H1 (cell line): ENCODE data around the gene FGF12. TPM values are rescaled to one million over a fixed set of nuclear protein-coding genes. Genes with fewer than 3 reads are reported as not detected.
A peak's percentile ranks its signal among the peaks of the same experiment; 100 is the strongest.

Experiments used
- CTCF ChIA-PET: fragments of 300-600 bp; sonication (Branson Sonifier 250); formaldehyde crosslinking; loops from one replicate; lab custom pipeline; 2021; ENCODE audit not compliant: partially characterized antibody; lab: Charles Lee
- POLR2A ChIA-PET: fragments of 300-600 bp; sonication (Branson Sonifier 250); formaldehyde crosslinking; loops from one replicate; lab custom pipeline; 2021; ENCODE audit warnings: inconsistent platforms; ENCODE audit not compliant: partially characterized antibody; lab: Charles Lee
- DNase-seq, 2 experiments: peaks; one replicate each; pipeline versions ENCODE4 v3.0.0 to v3.0.0-alpha.2; 2010 to 2022; ENCODE audit warnings: low spot score in 2 of 2, low read depth in 1 of 2, mixed read lengths in 1 of 2
- FAIRE-seq: peaks from 2 replicates; lab custom pipeline; 2011; peaks lifted over from hg19 to GRCh38; lab: Jason Lieb, UNC
- H2AFZ ChIP-seq: 2 replicates; pipeline ENCODE4 v1.8.1; 2012; ENCODE audit warnings: low read length, inconsistent platforms
- H2AK5ac ChIP-seq: 2 replicates; pipeline ENCODE4 v1.6.1; 2013; ENCODE audit warnings: low read depth, low read length
- H2BK120ac ChIP-seq: replicated peaks from 2 replicates; pipeline ENCODE3; 2013; ENCODE audit warnings: low read depth, low read length, inconsistent platforms
- H2BK12ac ChIP-seq: 2 replicates; pipeline ENCODE4 v1.6.1; 2013; ENCODE audit warnings: low read depth, low read length
- H2BK15ac ChIP-seq: 2 replicates; pipeline ENCODE4 v1.6.1; 2013; ENCODE audit warnings: low read length
- H2BK20ac ChIP-seq: 2 replicates; pipeline ENCODE4 v1.6.1; 2013; ENCODE audit warnings: low read length
- H2BK5ac ChIP-seq: 2 replicates; pipeline ENCODE4 v1.6.1; 2013; ENCODE audit warnings: low read depth, low read length
- H3K14ac ChIP-seq: 2 replicates; pipeline ENCODE4 v1.6.1; 2013; ENCODE audit warnings: inconsistent platforms; ENCODE audit not compliant: insufficient read length
- H3K18ac ChIP-seq: 2 replicates; pipeline ENCODE4 v1.6.1; 2013; ENCODE audit warnings: low read length; ENCODE audit errors: extremely low read depth
- H3K23ac ChIP-seq: 2 replicates; pipeline ENCODE4 v1.6.1; 2013; ENCODE audit warnings: inconsistent platforms; ENCODE audit not compliant: insufficient read length
- H3K23me2 ChIP-seq: 2 replicates; pipeline ENCODE4 v1.6.1; 2013; ENCODE audit warnings: low read depth, low read length
- H3K27ac ChIP-seq: 2 replicates; pipeline ENCODE4 v1.6.1; 2011; ENCODE audit warnings: low read depth, low read length, inconsistent platforms
- H3K27me3 ChIP-seq, 4 experiments: replicated peaks in 1 of 4; 1 replicate in 1 of 4; 2 replicates in 3 of 4; pipeline versions ENCODE4 v1.6.1 to v1.8.1; 2011 to 2013; ENCODE audit warnings: low read length in 3 of 4, mild to moderate bottlenecking in 3 of 4, inconsistent platforms in 2 of 4, mixed read lengths in 2 of 4, moderate library complexity in 1 of 4; ENCODE audit not compliant: control insufficient read depth in 3 of 4, insufficient read depth in 3 of 4; ENCODE audit errors: extremely low read depth in 1 of 4
- H3K36me3 ChIP-seq, 4 experiments: 2 replicates each; pipeline versions ENCODE4 v1.6.1 to v1.8.1; 2011 to 2013; ENCODE audit warnings: mild to moderate bottlenecking in 4 of 4, low read length in 3 of 4, moderate library complexity in 2 of 4, control low read depth in 1 of 4, inconsistent platforms in 1 of 4; ENCODE audit not compliant: insufficient read depth in 4 of 4, control insufficient read depth in 2 of 4
- H3K4ac ChIP-seq: replicated peaks from 2 replicates; pipeline ENCODE3; 2013; ENCODE audit warnings: low read length, low read depth, mixed read lengths, inconsistent platforms; ENCODE audit not compliant: insufficient read length
- H3K4me1 ChIP-seq, 4 experiments: replicated peaks in 1 of 4; 1 replicate in 1 of 4; 2 replicates in 3 of 4; pipeline versions ENCODE4 v1.6.1 to v1.8.1; 2011 to 2013; ENCODE audit warnings: low read length in 3 of 4, inconsistent platforms in 2 of 4, mixed read lengths in 1 of 4; ENCODE audit not compliant: insufficient read depth in 4 of 4, control insufficient read depth in 3 of 4
- H3K4me2 ChIP-seq, 2 experiments: 2 replicates each; pipeline versions ENCODE4 v1.6.1 to v1.8.1; 2011 to 2013; ENCODE audit warnings: low read depth in 2 of 2, low read length in 2 of 2, control low read depth in 1 of 2, inconsistent platforms in 1 of 2, mild to moderate bottlenecking in 1 of 2; ENCODE audit not compliant: insufficient read depth in 1 of 2
- H3K4me3 ChIP-seq, 4 experiments: fragments of 200-600, 300-600 bp in 1 of 4; sonication (generic), shearing (Covaris generic), sonication (Bioruptor Twin) in 1 of 4; 2 replicates each; pipeline versions ENCODE4 v1.5.1 to v1.8.1; 2011 to 2016; ENCODE audit warnings: low read length in 4 of 4, low read depth in 3 of 4, control low read depth in 2 of 4, inconsistent platforms in 2 of 4, mild to moderate bottlenecking in 2 of 4, mixed read lengths in 1 of 4, moderate library complexity in 1 of 4; ENCODE audit not compliant: insufficient read depth in 2 of 4; ENCODE audit errors: extremely low read depth in 1 of 4
- H3K56ac ChIP-seq: replicated peaks from 2 replicates; pipeline ENCODE3; 2013; ENCODE audit warnings: low read depth, mild to moderate bottlenecking, mixed read lengths, low read length, inconsistent platforms; ENCODE audit not compliant: insufficient read length
- H3K79me1 ChIP-seq: 2 replicates; pipeline ENCODE4 v1.6.1; 2013; ENCODE audit warnings: low read depth, low read length, control low read depth
- H3K79me2 ChIP-seq, 2 experiments: 2 replicates each; pipeline versions ENCODE4 v1.6.1 to v1.8.1; 2012 to 2013; ENCODE audit warnings: low read length in 2 of 2, mild to moderate bottlenecking in 2 of 2, inconsistent platforms in 1 of 2; ENCODE audit not compliant: insufficient read depth in 2 of 2, control insufficient read depth in 1 of 2
- H3K9ac ChIP-seq, 4 experiments: replicated peaks in 1 of 4; 1 replicate in 1 of 4; 2 replicates in 3 of 4; pipeline versions ENCODE4 v1.6.1 to v1.8.1; 2011 to 2013; ENCODE audit warnings: low read depth in 3 of 4, low read length in 3 of 4, control low read depth in 2 of 4, mild to moderate bottlenecking in 2 of 4, moderate library complexity in 2 of 4, inconsistent platforms in 1 of 4; ENCODE audit errors: extremely low read depth in 1 of 4
- H3K9me3 ChIP-seq, 2 experiments: 2 replicates each; pipeline versions ENCODE4 v1.6.1 to v1.8.1; 2012 to 2013; ENCODE audit warnings: mild to moderate bottlenecking in 2 of 2, moderate library complexity in 2 of 2, control low read depth in 1 of 2, inconsistent platforms in 1 of 2, low read depth in 1 of 2, low read length in 1 of 2, mixed read lengths in 1 of 2; ENCODE audit not compliant: insufficient read depth in 2 of 2
- H4K20me1 ChIP-seq, 2 experiments: replicated peaks in 1 of 2; 2 replicates each; pipeline versions ENCODE3 to v1.8.1; 2011 to 2013; ENCODE audit warnings: inconsistent platforms in 2 of 2, low read length in 2 of 2, mild to moderate bottlenecking in 1 of 2; ENCODE audit not compliant: insufficient read depth in 2 of 2, control insufficient read depth in 1 of 2
- H4K5ac ChIP-seq: 2 replicates; pipeline ENCODE4 v1.6.1; 2013; ENCODE audit warnings: low read length, low read depth, mixed read lengths, inconsistent platforms; ENCODE audit not compliant: insufficient read length
- H4K8ac ChIP-seq: 2 replicates; pipeline ENCODE4 v1.8.0; 2013; ENCODE audit warnings: mild to moderate bottlenecking, moderate library complexity, low read length, inconsistent platforms; ENCODE audit not compliant: insufficient read depth; ENCODE audit errors: extremely low read depth
- H4K91ac ChIP-seq: replicated peaks from 2 replicates; pipeline ENCODE3; 2013; ENCODE audit warnings: low read length, mixed read lengths, inconsistent platforms; ENCODE audit not compliant: insufficient read length
- ASH2L ChIP-seq: fragments of 200-600, 300-600 bp; sonication (generic); IDR thresholded peaks from one replicate; pipeline ENCODE4 v1.7.1; 2017; ENCODE audit warnings: low read length
- BACH1 ChIP-seq: IDR thresholded peaks from 2 replicates; pipeline ENCODE4 v1.6.1; 2012; ENCODE audit warnings: low read length, improper control_type of control experiment
- CTBP2 ChIP-seq: IDR thresholded peaks from 2 replicates; pipeline ENCODE4 v1.7.0; 2011; ENCODE audit warnings: borderline replicate concordance, mild to moderate bottlenecking, moderate library complexity, mixed read lengths, low read length; ENCODE audit not compliant: insufficient read depth, insufficient read length
- EP300 ChIP-seq, 2 experiments: IDR thresholded peaks; 1 replicate in 1 of 2; 2 replicates in 1 of 2; pipeline ENCODE4 v1.6.1; 2011 to 2012; ENCODE audit warnings: low read depth in 2 of 2, low read length in 2 of 2, mild to moderate bottlenecking in 2 of 2, borderline replicate concordance in 1 of 2, inconsistent platforms in 1 of 2, moderate library complexity in 1 of 2
- JUN ChIP-seq: IDR thresholded peaks from 2 replicates; pipeline ENCODE4 v1.6.1; 2011; ENCODE audit warnings: low read depth, mild to moderate bottlenecking, improper control_type of control experiment, low read length
- MAFK ChIP-seq: IDR thresholded peaks from 2 replicates; pipeline ENCODE4 v1.6.1; 2012; ENCODE audit warnings: low read depth, mild to moderate bottlenecking, improper control_type of control experiment, low read length
- NANOG ChIP-seq: IDR thresholded peaks from 2 replicates; pipeline ENCODE4 v1.6.1; 2011; ENCODE audit warnings: low read length, low read depth, mild to moderate bottlenecking, inconsistent platforms; ENCODE audit not compliant: insufficient read depth, poor library complexity, severe bottlenecking
- NRF1 ChIP-seq: IDR thresholded peaks from 2 replicates; pipeline ENCODE4 v1.6.1; 2011; ENCODE audit warnings: mild to moderate bottlenecking, low read depth, low read length, improper control_type of control experiment
- RBBP5 ChIP-seq: IDR thresholded peaks from 2 replicates; pipeline ENCODE4 v1.7.1; 2012; ENCODE audit warnings: low read depth, mild to moderate bottlenecking, inconsistent platforms, low read length, moderate library complexity, borderline replicate concordance
- SAP30 ChIP-seq: fragments of 300-600 bp; sonication (generic); IDR thresholded peaks from 2 replicates; pipeline ENCODE4 v1.7.1; 2012; ENCODE audit warnings: low read length, moderate library complexity, mild to moderate bottlenecking, inconsistent platforms; ENCODE audit not compliant: insufficient read depth, insufficient replicate concordance
- SIX5 ChIP-seq: IDR thresholded peaks from 2 replicates; pipeline ENCODE4 v1.6.1; 2011; ENCODE audit warnings: mild to moderate bottlenecking, low read depth, low read length
- SRF ChIP-seq: IDR thresholded peaks from 2 replicates; pipeline ENCODE4 v1.6.1; 2011; ENCODE audit warnings: mild to moderate bottlenecking, low read depth, low read length, moderate library complexity
- TBP ChIP-seq: IDR thresholded peaks from 2 replicates; pipeline ENCODE4 v1.6.1; 2011; ENCODE audit warnings: low read depth, low read length, improper control_type of control experiment
- TCF12 ChIP-seq: IDR thresholded peaks from 2 replicates; pipeline ENCODE4 v1.6.1; 2011; ENCODE audit warnings: low read depth, mild to moderate bottlenecking, low read length
- WGBS, 2 experiments: shearing (Covaris generic) in 1 of 2; methylation state at CpG; one replicate each; pipeline versions ENCODE4 v1.1.6 to v1.1.7; 2013 to 2015; ENCODE audit warnings: low lambda C conversion rate in 2 of 2, mixed read lengths in 2 of 2, inconsistent platforms in 1 of 2, low coverage in 1 of 2, missing lambda C conversion rate in 1 of 2; ENCODE audit not compliant: insufficient replicate concordance in 2 of 2, insufficient coverage in 1 of 2, insufficient read length in 1 of 2; ENCODE audit errors: extremely low coverage in 1 of 2, missing lambda C conversion rate in 1 of 2; 5-methylcytosine and 5-hydroxymethylcytosine counted together
- polyA plus RNA-seq, 7 experiments: library from polyadenylated mRNA; depleted of rRNA in 3 of 7; stranded (reverse) in 5 of 7; unstranded in 2 of 7; fragments of >200 nt in 5 of 7; fragments of 200-250 nt in 2 of 7; gene quantifications; 1 replicate in 5 of 7; 2 replicates in 1 of 7; 4 replicates in 1 of 7; pipeline versions ENCODE4 v1.2.1 to v1.2.3, GENCODE V29; 2011 to 2013; ENCODE audit warnings: missing spikeins in 2 of 7, mixed read lengths in 2 of 7
- total RNA-seq: library from RNA; stranded (reverse); fragmentation: NEBNext Ultra II Directional; extraction: Animal tissue kit (Norgen Biotek cat#: 25700); gene quantifications from 2 replicates; pipeline ENCODE4 v1.2.1, GENCODE V29; 2021

FGF12 gene
- total and polyA plus RNA-seq, 2 of the 8 experiments (the other 6 are each of a cell fraction or from before 2014, with no cell fraction given), result 4.1 to 16.6 TPM

DNA sequence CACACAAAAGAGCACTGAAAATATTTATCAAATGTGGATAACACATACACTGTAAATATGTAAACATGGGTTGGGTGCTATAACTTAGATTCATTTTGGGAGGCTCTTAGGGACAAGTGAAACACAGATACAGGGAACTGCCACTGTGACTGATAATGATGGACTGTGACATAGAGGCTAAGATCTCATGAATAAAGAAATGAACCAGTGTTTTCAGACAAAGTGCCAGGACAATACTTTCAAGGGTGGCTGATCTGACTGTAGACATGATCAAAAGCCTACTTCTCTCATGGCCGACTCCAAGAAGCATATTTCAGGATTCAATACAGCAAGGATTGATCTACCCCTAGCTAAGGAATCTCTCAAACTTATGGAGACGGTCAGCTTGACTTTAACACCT is 353.8 kb downstream of the FGF12 start:
- Histone ChIP-seq H3K36me3 (no peaks in the 10 kb centered on the region), H3K4me2 (no peak overlapping the region), H3K9ac (no peak overlapping the region), H3K56ac (no peak overlapping the region), H2BK120ac (no peak overlapping the region), H3K23ac (no peak overlapping the region), H4K5ac (no peak overlapping the region), H3K27me3 (no peaks in the 10 kb centered on the region), H3K4me3 (no peak overlapping the region), H3K4me1 (peaks cover 0 to 4% (median 0%) of the 10 kb centered on the region in 4 experiments; a peak in 2 of 7 replicates), H2BK15ac (no peak overlapping the region), H3K18ac (no peak overlapping the region), H2AK5ac (no peak overlapping the region), H3K27ac (no peak overlapping the region), H3K14ac (no peak overlapping the region), H4K20me1 (no peaks in the 10 kb centered on the region), H2BK5ac (no peak overlapping the region), H2AFZ (no peak overlapping the region), H4K8ac (no peak overlapping the region), H2BK20ac (no peak overlapping the region), H3K23me2 (no peaks in the 10 kb centered on the region), H3K9me3 (no peaks in the 10 kb centered on the region), H2BK12ac (no peak overlapping the region), H4K91ac (no peak overlapping the region), H3K4ac (no peak overlapping the region), H3K79me1 (no peaks in the 10 kb centered on the region), H3K79me2 (no peaks in the 10 kb centered on the region)
- FAIRE-seq (peak; percentile 24), DNase-seq (no peak)
- ChIA-PET CTCF (interaction anchor here (1.0 kb wide), 1 partner anchor 84 kb away, joined by 3 read pairs; no protein-coding TSS in a partner anchor), POLR2A (no interaction called here)
- WGBS, 2 experiments, result 89% methylated on average over 2 of the region's 2 CpGs; no CpG with 5 or more reads in 1 of the 2 experiments
- TF ChIP-seq JUN, result no peak
- TF ChIP-seq TCF12, result no peak
- TF ChIP-seq RBBP5, result no peak
- no peak for TF ChIP-seq BACH1
- TF ChIP-seq MAFK, result no peak
- TF ChIP-seq SIX5, result no peak
- TF ChIP-seq CTBP2, result no peak
- TF ChIP-seq TBP, result no peak
- TF ChIP-seq SAP30, result no peak
- no peak for TF ChIP-seq EP300 (IDR thresholded peaks at IDR 0.05; ENCODE audit: borderline replicate concordance in 1 of 2, low read depth in 2 of 2, low read length in 2 of 2)
- TF ChIP-seq SRF, result no peak
- no peak for TF ChIP-seq NANOG
- TF ChIP-seq ASH2L, result no peak
- TF ChIP-seq NRF1, result no peak
